Muscle of leg (tissue), 11 donors: ENCODE measurements around the gene ITIH4. TPM values are rescaled to one million over a fixed set of nuclear protein-coding genes. Genes with fewer than 3 reads are reported as not detected.

Experiments used
- DNase-seq: peaks from one replicate; pipeline ENCODE4 v3.0.0; 2013
- H3K27ac ChIP-seq: one replicate; pipeline ENCODE4 v1.5.1; 2013; ENCODE audit warnings: mild to moderate bottlenecking, low read length, control low read depth
- H3K27me3 ChIP-seq: one replicate; pipeline ENCODE4 v1.6.1; 2013; ENCODE audit warnings: low read length; ENCODE audit not compliant: control insufficient read depth, insufficient read depth
- H3K36me3 ChIP-seq: one replicate; pipeline ENCODE4 v1.6.1; 2013; ENCODE audit warnings: low read length; ENCODE audit not compliant: control insufficient read depth, insufficient read depth
- H3K4me1 ChIP-seq: one replicate; pipeline ENCODE4 v1.6.1; 2013; ENCODE audit warnings: low read length; ENCODE audit not compliant: control insufficient read depth, insufficient read depth
- H3K4me3 ChIP-seq: one replicate; pipeline ENCODE4 v1.5.1; 2013; ENCODE audit warnings: low read length, control low read depth
- H3K9me3 ChIP-seq: replicated peaks from 2 replicates; pipeline ENCODE4 v1.6.1; 2013; ENCODE audit warnings: low read depth, low read length; ENCODE audit not compliant: control insufficient read depth
- whole genome bisulfite sequencing: methylation state at CpG from one replicate; pipeline ENCODE4 v1.1.5; 2013; ENCODE audit warnings: missing lambda C conversion rate; ENCODE audit not compliant: insufficient coverage; 5-methylcytosine and 5-hydroxymethylcytosine counted together
- polyA plus RNA-seq, 8 donors: library from polyadenylated mRNA; unstranded; fragments of 120-200 nt; gene quantifications; one replicate each; pipeline versions ENCODE4 v1.2.1 to v1.2.3, GENCODE V29; 2013; ENCODE audit warnings: inconsistent platforms in 1 of 8, low replicate concordance in 1 of 8; ENCODE audit not compliant: insufficient read length in 8 of 8, insufficient read depth in 1 of 8
- total RNA-seq: library from RNA; stranded (reverse); fragments of 120-200 nt; gene quantifications from one replicate; pipeline ENCODE4 v1.2.4, GENCODE V29; 2013

ITIH4 gene
- total and polyA plus RNA-seq, 9 donors: 7.9 to 37.5 (median 22.1) TPM

- H3K4me1 ChIP-seq: peaks cover 58% of the 10 kb centered on the region
- no peak for DNase-seq
- H3K36me3 ChIP-seq: peaks cover 42% of the 10 kb centered on the region
- H3K27me3 ChIP-seq: no peaks in the 10 kb centered on the region
- peak overlapping the region; percentile 3 for H3K27ac ChIP-seq
- WGBS: 60% methylated on average over 20 of the region's 20 CpGs
- no peak overlapping the region for H3K4me3 ChIP-seq
- H3K9me3 ChIP-seq: no peaks in the 10 kb centered on the region
These were observed 12.8 kb upstream of the ITIH4 start for GRCh38 chr3:52843108-52843865.

DNA sequence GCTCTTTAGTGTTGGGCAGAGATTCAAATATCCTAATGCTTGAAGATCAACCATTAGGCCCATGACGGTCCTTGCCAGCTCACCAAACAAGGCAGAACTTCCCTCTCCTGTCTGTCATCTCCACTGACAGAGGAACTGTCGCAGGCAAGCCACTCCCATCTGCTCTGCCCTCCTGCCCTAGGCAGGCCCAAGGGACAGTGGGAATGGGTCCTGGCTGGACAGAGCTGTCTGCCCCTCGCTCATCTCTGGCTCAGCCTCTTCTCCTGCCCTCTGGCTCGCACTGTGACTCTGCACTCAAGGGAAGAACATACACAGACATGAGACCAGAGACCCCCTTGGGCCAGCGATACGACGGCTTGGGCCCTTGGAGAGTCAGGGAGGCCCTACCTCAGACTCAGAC, 12.0 kb upstream of the ITIH4 start:
- 64% methylated on average over 7 of the region's 7 CpGs for WGBS
- no peaks in the 10 kb centered on the region for H3K27me3 ChIP-seq
- peak; percentile 46 for DNase-seq
- peaks cover 64% of the 10 kb centered on the region for H3K4me1 ChIP-seq
- peaks cover 38% of the 10 kb centered on the region for H3K36me3 ChIP-seq
- H3K27ac ChIP-seq: peak overlapping the region; percentile 3
- H3K4me3 ChIP-seq: no peak overlapping the region
- H3K9me3 ChIP-seq: no peaks in the 10 kb centered on the region

- peaks cover 68% of the 10 kb centered on the region for H3K4me1 ChIP-seq
- H3K9me3 ChIP-seq: no peaks in the 10 kb centered on the region
- 60% methylated on average over 8 of the region's 12 CpGs for WGBS
- H3K27ac ChIP-seq: no peak overlapping the region
- H3K36me3 ChIP-seq: peaks cover 35% of the 10 kb centered on the region
- H3K27me3 ChIP-seq: no peaks in the 10 kb centered on the region
- no peak for DNase-seq
- H3K4me3 ChIP-seq: no peak overlapping the region
These were observed 11.5 kb upstream of the ITIH4 start for GRCh38 chr3:52841981-52842340.

- peaks cover 36% of the 10 kb centered on the region for H3K36me3 ChIP-seq
- peaks cover 69% of the 10 kb centered on the region for H3K4me1 ChIP-seq
- WGBS: 86% methylated on average over 12 of the region's 12 CpGs
- H3K4me3 ChIP-seq: no peak overlapping the region
- no peaks in the 10 kb centered on the region for H3K9me3 ChIP-seq
- H3K27ac ChIP-seq: peak overlapping the region; percentile 43
- DNase-seq: no peak
- no peaks in the 10 kb centered on the region for H3K27me3 ChIP-seq
These were observed 10.9 kb upstream of the ITIH4 start for GRCh38 chr3:52841211-52841980.

DNA sequence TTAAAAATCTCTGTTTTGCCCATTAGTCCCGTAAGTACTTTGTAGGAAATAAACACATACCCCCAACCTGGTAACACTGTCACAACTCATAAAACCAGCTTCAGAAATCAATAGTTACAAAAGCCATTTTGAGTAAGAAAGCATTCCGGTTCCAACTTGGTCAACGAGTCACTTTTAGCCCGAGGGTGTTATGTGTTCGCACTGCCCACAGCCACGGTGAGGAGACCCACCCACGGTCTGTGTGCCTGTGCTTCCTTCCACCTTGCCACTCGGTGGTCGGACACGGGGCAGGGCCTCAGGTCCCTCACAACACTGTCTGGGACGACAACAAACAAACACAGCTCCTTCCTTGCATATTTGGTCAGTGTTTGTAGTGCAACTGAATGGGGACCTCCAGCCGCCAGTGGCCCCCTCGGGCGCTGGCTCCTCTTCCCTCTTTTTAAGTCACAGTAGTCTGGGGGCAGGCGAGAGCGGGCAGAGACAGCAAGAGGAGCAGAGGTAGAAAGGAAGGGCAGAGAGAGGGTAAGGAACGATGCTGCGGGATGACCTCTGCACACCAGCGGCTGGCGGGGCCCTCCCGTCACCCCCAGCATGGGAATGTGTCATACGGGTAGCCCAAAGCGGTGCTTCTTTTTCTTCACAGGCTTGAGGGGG, 9.5 kb upstream of the ITIH4 start:
- no peak for DNase-seq
- no peak overlapping the region for H3K27ac ChIP-seq
- H3K4me3 ChIP-seq: no peak overlapping the region
- no peaks in the 10 kb centered on the region for H3K9me3 ChIP-seq
- H3K36me3 ChIP-seq: peaks cover 39% of the 10 kb centered on the region
- WGBS: 82% methylated on average over 13 of the region's 23 CpGs
- H3K4me1 ChIP-seq: peaks cover 71% of the 10 kb centered on the region
- H3K27me3 ChIP-seq: no peaks in the 10 kb centered on the region

DNA sequence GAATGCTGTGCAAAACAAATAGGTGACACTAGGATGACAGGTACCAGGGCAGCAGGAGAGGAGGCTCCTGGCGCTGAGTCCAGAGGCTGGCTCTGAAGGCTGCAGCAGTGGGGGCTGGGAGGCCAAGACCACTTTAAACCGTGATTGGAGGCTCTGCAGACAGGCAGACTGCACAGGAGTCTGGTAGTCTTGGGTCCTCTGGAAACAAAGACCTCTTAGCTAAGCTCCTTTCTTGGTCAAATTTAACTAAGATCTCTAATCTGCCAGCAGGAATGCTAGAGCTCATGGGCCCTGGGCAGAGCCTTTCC, 8.8 kb upstream of the ITIH4 start:
- DNase-seq: no peak
- Histone ChIP-seq H3K4me1 (peaks cover 73% of the 10 kb centered on the region), H3K9me3 (no peaks in the 10 kb centered on the region), H3K4me3 (no peak overlapping the region), H3K36me3 (peaks cover 33% of the 10 kb centered on the region), H3K27ac (no peak overlapping the region), H3K27me3 (no peaks in the 10 kb centered on the region)
- WGBS: 75% methylated on average over 2 of the region's 2 CpGs

- Histone ChIP-seq H3K4me1 (peaks cover 73% of the 10 kb centered on the region), H3K27ac (no peak overlapping the region), H3K36me3 (peaks cover 30% of the 10 kb centered on the region), H3K27me3 (no peaks in the 10 kb centered on the region), H3K4me3 (no peak overlapping the region), H3K9me3 (no peaks in the 10 kb centered on the region)
- no peak for DNase-seq
- WGBS: 86% methylated on average over 7 of the region's 8 CpGs
These were observed 8.2 kb upstream of the ITIH4 start for GRCh38 chr3:52838561-52839267.

- no peaks in the 10 kb centered on the region for H3K9me3 ChIP-seq
- H3K27ac ChIP-seq: peak overlapping the region; percentile 92
- peaks cover 23% of the 10 kb centered on the region for H3K36me3 ChIP-seq
- H3K27me3 ChIP-seq: no peaks in the 10 kb centered on the region
- no peak overlapping the region for H3K4me3 ChIP-seq
- WGBS: 70% methylated on average over 4 of the region's 4 CpGs
- peak; percentile 62 for DNase-seq
- peaks cover 73% of the 10 kb centered on the region for H3K4me1 ChIP-seq
These were observed 6.5 kb upstream of the ITIH4 start for GRCh38 chr3:52836986-52837385.

- Histone ChIP-seq H3K4me1 (peaks cover 73% of the 10 kb centered on the region), H3K27me3 (no peaks in the 10 kb centered on the region), H3K4me3 (no peak overlapping the region), H3K27ac (peak overlapping the region; percentile 92), H3K36me3 (peaks cover 23% of the 10 kb centered on the region), H3K9me3 (no peaks in the 10 kb centered on the region)
- 83% methylated on average over 4 of the region's 5 CpGs for WGBS
- DNase-seq: no peak
These were observed 6.0 kb upstream of the ITIH4 start for GRCh38 chr3:52836471-52836845.
